Nephron progenitor cell (in vitro differentiated cells): ENCODE data around the gene MTERF4.

Experiments
- DNase-seq: peaks from one replicate; pipeline ENCODE4 v3.0.0; 2021
- H3K27ac Mint-ChIP-seq: 2 replicates; pipeline ENCODE4 v1.8.0; 2021; ENCODE audit warnings: mild to moderate bottlenecking, moderate library complexity, mixed read lengths
- H3K27me3 Mint-ChIP-seq: 2 replicates; pipeline ENCODE4 v1.8.0; 2021; ENCODE audit warnings: mild to moderate bottlenecking, low read depth, mixed read lengths; ENCODE audit not compliant: poor library complexity
- H3K36me3 Mint-ChIP-seq: 2 replicates; pipeline ENCODE4 v1.8.0; 2021; ENCODE audit warnings: low read depth, mixed read lengths
- H3K4me1 Mint-ChIP-seq: 2 replicates; pipeline ENCODE4 v1.8.0; 2021; ENCODE audit warnings: mixed read lengths
- H3K4me3 Mint-ChIP-seq: 2 replicates; pipeline ENCODE4 v1.8.0; 2021; ENCODE audit warnings: mild to moderate bottlenecking, moderate library complexity, mixed read lengths
- H3K9me3 Mint-ChIP-seq: 2 replicates; pipeline ENCODE4 v1.8.0; 2021; ENCODE audit warnings: mild to moderate bottlenecking, moderate library complexity, mixed read lengths
- TF ChIP-seq, protein P1 (sequence below): fragments of 200-600 bp; sonication (generic); IDR thresholded peaks from 2 replicates; pipeline ENCODE4 v1.5.0; 2021; ENCODE audit warnings: antibody characterized with exemption

The MTERF4 gene

DNA sequence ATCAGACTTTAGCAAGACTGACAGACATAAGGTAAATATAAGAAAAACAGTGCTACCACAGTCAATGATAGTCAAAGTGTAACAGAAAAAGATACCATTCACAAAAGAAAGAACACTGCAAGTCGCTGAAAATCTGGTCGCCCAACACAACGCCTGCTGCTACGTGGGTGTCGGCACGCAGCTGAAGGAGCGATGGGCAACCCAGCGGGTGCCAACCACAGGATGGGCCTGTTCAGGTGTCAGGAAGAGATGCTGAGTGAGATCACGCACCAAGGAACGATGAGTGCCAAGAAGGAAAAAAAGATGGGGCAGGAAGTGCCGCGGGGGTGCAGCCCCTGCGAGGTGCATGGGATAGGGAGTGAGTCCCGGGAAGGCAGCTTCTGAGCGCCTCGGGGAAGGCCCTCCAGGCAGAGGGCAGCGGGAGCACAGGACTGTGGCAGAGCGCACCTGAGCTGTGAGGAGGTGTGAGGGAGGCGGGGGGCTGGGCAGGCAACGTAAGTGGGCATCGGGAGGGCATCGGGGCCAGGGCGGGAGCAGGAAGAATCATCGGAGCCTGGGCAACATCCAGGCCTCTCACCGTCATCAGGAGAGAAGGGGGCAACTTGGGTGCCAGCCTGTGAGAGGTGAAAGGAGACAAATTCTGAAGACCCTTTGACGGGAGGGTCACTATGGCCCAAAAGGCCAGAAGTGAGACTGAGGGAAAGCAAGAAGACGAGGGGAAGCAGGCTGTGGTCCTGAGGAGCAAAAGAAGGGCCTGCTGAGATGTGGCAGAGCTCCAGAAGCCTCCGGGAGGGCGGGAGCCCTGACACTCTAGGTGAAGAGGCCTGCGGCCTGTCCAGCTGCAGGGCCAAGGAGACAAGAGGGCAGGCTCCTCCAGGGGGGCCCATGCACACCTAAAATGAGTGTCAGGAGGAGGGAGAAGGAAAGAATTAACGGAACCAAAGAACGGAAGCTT is 14.8 kb upstream of the MTERF4 start:
- H3K36me3 Mint-ChIP-seq = peaks cover 27% of the 10 kb centered on the region
- no peaks in the 10 kb centered on the region for H3K4me1 Mint-ChIP-seq
- no peak for DNase-seq
- no peaks in the 10 kb centered on the region for H3K9me3 Mint-ChIP-seq
- peak overlapping the region; percentile 44 for H3K27ac Mint-ChIP-seq
- no peak overlapping the region for H3K4me3 Mint-ChIP-seq
- TF ChIP-seq, protein P1, sequence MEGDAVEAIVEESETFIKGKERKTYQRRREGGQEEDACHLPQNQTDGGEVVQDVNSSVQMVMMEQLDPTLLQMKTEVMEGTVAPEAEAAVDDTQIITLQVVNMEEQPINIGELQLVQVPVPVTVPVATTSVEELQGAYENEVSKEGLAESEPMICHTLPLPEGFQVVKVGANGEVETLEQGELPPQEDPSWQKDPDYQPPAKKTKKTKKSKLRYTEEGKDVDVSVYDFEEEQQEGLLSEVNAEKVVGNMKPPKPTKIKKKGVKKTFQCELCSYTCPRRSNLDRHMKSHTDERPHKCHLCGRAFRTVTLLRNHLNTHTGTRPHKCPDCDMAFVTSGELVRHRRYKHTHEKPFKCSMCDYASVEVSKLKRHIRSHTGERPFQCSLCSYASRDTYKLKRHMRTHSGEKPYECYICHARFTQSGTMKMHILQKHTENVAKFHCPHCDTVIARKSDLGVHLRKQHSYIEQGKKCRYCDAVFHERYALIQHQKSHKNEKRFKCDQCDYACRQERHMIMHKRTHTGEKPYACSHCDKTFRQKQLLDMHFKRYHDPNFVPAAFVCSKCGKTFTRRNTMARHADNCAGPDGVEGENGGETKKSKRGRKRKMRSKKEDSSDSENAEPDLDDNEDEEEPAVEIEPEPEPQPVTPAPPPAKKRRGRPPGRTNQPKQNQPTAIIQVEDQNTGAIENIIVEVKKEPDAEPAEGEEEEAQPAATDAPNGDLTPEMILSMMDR = no peak
- H3K27me3 Mint-ChIP-seq = no peaks in the 10 kb centered on the region

DNA sequence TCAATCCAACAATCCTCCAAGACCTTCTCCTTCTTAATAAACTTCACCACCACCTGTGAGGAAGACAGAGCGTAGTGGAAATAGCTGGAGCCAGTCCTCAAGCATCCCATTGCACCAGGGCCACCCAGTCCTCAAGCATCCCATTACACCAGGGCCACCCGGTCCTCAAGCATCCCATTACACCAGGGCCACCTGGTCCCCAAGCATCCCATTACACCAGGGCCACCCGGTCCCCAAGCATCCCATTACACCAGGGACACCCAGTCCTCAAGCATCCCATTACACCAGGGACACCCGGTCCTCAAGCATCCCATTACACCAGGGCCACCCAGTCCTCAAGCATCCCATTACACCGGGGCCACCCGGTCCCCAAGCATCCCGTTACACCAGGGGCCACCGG is 13.3 kb upstream of the MTERF4 start:
- TF ChIP-seq, protein P1 = no peak
- H3K36me3 Mint-ChIP-seq = peaks cover 11% of the 10 kb centered on the region
- no peak overlapping the region for H3K4me3 Mint-ChIP-seq
- H3K27ac Mint-ChIP-seq = no peak overlapping the region
- no peaks in the 10 kb centered on the region for H3K4me1 Mint-ChIP-seq
- peaks cover 3% of the 10 kb centered on the region for H3K27me3 Mint-ChIP-seq
- DNase-seq = no peak
- H3K9me3 Mint-ChIP-seq = no peaks in the 10 kb centered on the region

DNA sequence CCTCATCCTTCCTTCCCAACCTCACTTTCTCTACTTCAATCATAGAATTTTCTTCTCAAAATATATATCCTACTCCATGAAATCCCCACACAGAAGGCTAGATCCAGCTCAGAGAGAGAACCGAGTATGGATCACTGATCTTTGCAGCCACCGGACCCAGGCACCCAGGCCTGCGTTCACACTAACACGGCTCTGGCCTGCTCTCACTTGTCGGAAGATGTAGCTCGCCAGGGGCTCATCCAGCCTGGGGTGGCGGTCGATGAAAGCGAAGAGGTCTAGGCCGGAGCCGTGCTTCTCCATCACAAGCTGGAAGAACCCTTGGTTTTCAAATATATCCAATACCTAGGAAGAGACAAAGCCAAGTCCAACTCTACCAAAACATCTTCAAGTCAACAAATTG is 12.7 kb upstream of the MTERF4 start:
- no peak overlapping the region for H3K27ac Mint-ChIP-seq
- H3K9me3 Mint-ChIP-seq = no peaks in the 10 kb centered on the region
- H3K4me1 Mint-ChIP-seq = no peaks in the 10 kb centered on the region
- TF ChIP-seq, protein P1 = no peak
- DNase-seq = no peak
- H3K27me3 Mint-ChIP-seq = peaks cover 3% of the 10 kb centered on the region
- H3K4me3 Mint-ChIP-seq = no peak overlapping the region
- peaks cover 9% of the 10 kb centered on the region for H3K36me3 Mint-ChIP-seq

DNA sequence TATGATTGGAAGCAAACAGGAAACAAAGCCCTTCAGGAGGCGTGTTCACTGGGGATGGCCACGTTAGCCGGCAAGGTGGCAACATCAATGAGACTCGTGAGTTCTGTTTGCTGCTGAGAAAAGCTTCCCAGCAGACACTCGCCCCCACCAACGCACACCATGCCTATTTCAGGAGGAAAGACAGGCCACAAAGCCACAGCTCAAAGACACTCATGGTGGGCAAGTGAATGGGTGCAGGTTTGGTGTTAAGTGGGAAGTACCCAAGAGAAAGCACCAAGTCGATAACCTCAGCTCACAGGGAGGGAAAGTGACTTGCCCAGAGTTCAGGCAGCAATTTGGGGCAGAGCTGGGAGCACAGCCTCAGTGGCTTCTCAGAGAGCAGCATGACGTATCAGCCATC is 10.5 kb upstream of the MTERF4 start:
- TF ChIP-seq, protein P1 = no peak
- no peaks in the 10 kb centered on the region for H3K9me3 Mint-ChIP-seq
- peaks cover 3% of the 10 kb centered on the region for H3K27me3 Mint-ChIP-seq
- peak overlapping the region; percentile 27 for H3K27ac Mint-ChIP-seq
- H3K4me3 Mint-ChIP-seq = no peak overlapping the region
- DNase-seq = no peak
- H3K36me3 Mint-ChIP-seq = peaks cover 16% of the 10 kb centered on the region
- H3K4me1 Mint-ChIP-seq = no peaks in the 10 kb centered on the region

DNA sequence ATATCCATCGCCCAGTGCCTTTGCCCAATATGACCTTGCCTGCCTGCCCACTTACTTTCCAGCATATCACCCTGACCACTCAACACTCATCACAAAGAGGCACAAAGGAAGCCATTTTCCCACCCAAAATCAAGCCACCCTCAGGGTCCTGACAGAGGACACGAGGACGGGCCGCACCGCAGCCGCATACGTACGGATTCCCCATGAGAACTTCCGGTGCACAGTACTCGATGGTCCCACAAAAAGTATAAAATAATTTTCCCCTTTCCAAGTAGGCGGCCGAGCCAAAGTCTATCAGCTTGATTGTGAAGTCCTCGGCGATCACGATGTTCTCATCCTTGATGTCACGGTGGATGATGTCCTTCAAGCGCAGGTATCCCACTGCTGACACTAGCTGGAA is 10.0 kb upstream of the MTERF4 start:
- DNase-seq = no peak
- H3K27me3 Mint-ChIP-seq = peaks cover 3% of the 10 kb centered on the region
- peaks cover 16% of the 10 kb centered on the region for H3K36me3 Mint-ChIP-seq
- H3K9me3 Mint-ChIP-seq = no peaks in the 10 kb centered on the region
- no peaks in the 10 kb centered on the region for H3K4me1 Mint-ChIP-seq
- H3K27ac Mint-ChIP-seq = no peak overlapping the region
- TF ChIP-seq, protein P1 = no peak
- no peak overlapping the region for H3K4me3 Mint-ChIP-seq

DNA sequence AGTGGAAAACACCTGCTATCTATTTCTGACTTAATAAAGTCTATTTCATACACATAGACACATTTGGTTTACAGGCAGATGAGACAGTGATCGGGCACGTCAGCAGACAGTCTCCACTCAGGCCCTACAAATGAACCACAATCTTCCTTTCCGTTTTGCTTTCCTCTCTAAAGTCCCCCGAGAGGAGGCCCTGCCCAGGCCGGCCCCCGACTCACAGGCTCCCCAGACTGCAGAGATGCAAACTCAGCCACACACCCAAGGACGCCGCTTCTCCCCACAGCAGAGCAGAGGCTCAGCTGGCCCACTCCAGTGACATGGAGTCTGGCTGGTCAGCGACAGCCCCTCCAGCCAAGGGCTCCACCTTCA is 9.3 kb upstream of the MTERF4 start:
- Mint-ChIP-seq H3K4me3 (no peak overlapping the region), H3K9me3 (no peaks in the 10 kb centered on the region), H3K27me3 (peaks cover 3% of the 10 kb centered on the region), H3K4me1 (no peaks in the 10 kb centered on the region), H3K36me3 (peaks cover 13% of the 10 kb centered on the region), H3K27ac (peak overlapping the region; percentile 54)
- TF ChIP-seq, protein P1 = no peak
- DNase-seq = no peak
